Retinal pigment epithelial cell (primary cell): ENCODE data around the gene CACUL1.

Source experiments
- DNase-seq: peaks from one replicate; pipeline ENCODE4 v3.0.0-alpha.2; 2010; ENCODE audit warnings: low read depth
- H3K4me3 ChIP-seq: 2 replicates; pipeline ENCODE4 v1.5.1; 2011; ENCODE audit warnings: mild to moderate bottlenecking, low read length, control low read depth, moderate library complexity
- CTCF ChIP-seq: conservative IDR thresholded peaks from 2 replicates; pipeline ENCODE4 v1.5.1; 2011; ENCODE audit warnings: low read depth, low read length, control low read depth, inconsistent platforms

CACUL1 gene

GRCh38 chr10:118633786-118634185, 121.0 kb downstream of the CACUL1 start:
- TF ChIP-seq CTCF: no peak
- no peak for DNase-seq
- H3K4me3 ChIP-seq: no peak overlapping the region

GRCh38 chr10:118629211-118629610, 125.6 kb downstream of the CACUL1 start:
- no peak overlapping the region for H3K4me3 ChIP-seq
- no peak for TF ChIP-seq CTCF
- DNase-seq: no peak

GRCh38 chr10:118628397-118628796, 126.4 kb downstream of the CACUL1 start:
- no peak overlapping the region for H3K4me3 ChIP-seq
- no peak for DNase-seq
- TF ChIP-seq CTCF: no peak

GRCh38 chr10:118626953-118627352, 127.8 kb downstream of the CACUL1 start:
- no peak overlapping the region for H3K4me3 ChIP-seq
- peak; percentile 24 for TF ChIP-seq CTCF
- DNase-seq: no peak
